GM20431 (cell line): ENCODE results near the gene FNDC3B.

Source experiments
- in situ Hi-C: fragments of 300-500 bp; cut with MseI, MboI; formaldehyde crosslinking; loops from one replicate; pipeline ENCODE4 v1.15.0; 2020; ENCODE audit warnings: low sequenced_read_pairs; ENCODE audit not compliant: unreplicated experiment

Gene FNDC3B

DNA sequence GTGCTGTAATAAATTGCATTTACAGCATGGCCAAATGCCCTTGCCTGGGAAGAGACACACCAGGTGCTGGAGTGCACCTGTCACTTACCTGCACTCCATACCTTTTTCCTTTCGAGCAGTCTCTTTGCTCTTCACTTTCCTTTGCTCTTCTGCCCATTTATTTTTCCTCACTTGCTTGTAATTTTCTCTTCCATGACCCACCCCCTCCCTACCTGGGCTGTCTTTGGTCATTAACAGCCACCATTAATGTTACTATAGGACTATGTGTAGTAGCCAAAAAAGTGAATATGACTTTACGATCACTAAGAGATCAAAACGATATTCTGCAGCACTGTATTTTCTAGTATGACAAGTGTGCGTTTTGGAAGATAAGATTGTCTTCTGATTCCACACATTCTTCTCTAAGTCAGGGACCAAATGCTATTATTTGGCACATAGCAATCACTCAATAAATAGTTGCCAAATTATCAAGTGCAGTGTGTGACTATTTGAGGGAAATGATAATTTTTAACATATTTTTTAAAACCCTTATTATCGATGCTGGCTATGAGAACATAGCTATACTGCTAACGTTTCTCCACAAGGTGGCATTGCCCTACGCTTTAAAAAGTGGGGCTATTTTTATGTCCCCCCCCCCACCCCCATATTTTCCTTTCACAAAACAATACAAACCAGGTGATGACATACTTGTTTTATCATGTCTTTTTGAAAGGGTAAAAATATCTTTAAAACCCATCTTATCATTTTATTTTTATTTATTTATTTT lies 294.5 kb downstream of the FNDC3B start:
- in situ Hi-C loops = loop anchor here (25.0 kb wide), 1 partner anchor 328 kb away; no protein-coding TSS in a partner anchor

- in situ Hi-C loops = loop anchor here (25.0 kb wide), 1 partner anchor 328 kb away; no protein-coding TSS in a partner anchor
Observed at GRCh38 chr3:172334671-172335207, 295.4 kb downstream of the FNDC3B start.

GRCh38 chr3:172339892-172340291 lies 300.5 kb downstream of the FNDC3B start:
- in situ Hi-C loops = loop anchor here (25.0 kb wide), 1 partner anchor 322 kb away; no protein-coding TSS in a partner anchor

- in situ Hi-C loops = loop anchor here (25.0 kb wide), 1 partner anchor 322 kb away; no protein-coding TSS in a partner anchor
Observed at GRCh38 chr3:172340583-172340982, 301.2 kb downstream of the FNDC3B start.

GRCh38 chr3:172341482-172342059 lies 302.2 kb downstream of the FNDC3B start:
- in situ Hi-C loops = loop anchor here (25.0 kb wide), 1 partner anchor 321 kb away; no protein-coding TSS in a partner anchor

DNA sequence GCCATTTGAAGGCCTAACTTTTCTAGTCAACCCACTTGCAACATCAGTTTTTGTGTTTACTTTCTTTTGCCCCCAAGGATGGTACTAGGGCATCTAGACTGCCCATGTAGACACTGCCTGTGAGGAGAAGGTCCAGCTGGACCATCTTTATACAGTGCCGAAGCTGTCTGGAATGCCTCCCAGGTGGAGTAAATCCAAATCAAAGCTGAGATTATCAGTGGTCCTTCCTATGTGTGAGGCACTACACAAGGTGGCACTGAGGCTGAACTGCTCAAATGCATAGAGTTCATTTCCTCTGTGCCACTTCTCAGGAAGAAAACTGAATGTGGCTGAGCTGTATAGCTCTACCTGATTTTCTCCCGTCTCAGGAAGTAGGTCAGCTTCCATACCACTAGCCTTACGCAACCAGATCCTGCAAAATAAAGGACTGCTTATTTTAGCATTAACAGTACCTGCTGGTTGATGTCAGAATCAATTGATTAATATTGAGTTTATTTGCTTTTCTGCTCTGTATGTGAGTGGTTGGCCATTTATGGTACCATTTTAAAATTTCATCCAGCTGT lies 302.8 kb downstream of the FNDC3B start:
- in situ Hi-C loops = loop anchor here (25.0 kb wide), 1 partner anchor 320 kb away; no protein-coding TSS in a partner anchor

GRCh38 chr3:172343117-172343516 lies 303.7 kb downstream of the FNDC3B start:
- in situ Hi-C loops = loop anchor here (25.0 kb wide), 1 partner anchor 319 kb away; no protein-coding TSS in a partner anchor

DNA sequence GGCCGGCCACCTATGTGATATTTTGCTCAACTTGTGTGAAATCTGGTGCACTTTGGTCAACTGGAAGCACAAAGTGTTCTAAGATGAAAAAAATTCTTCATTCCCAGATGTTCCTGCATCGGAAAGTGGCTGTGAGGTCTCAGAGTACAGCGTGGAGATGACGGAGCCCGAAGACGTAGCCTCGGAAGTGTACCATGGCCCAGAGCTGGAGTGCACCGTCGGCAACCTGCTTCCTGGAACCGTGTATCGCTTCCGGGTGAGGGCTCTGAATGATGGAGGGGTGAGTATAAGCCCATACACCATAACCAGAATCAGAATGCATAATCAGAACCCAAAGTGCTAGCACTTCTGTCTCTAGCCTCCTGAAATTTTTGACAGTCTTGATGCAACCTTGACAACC lies 304.6 kb downstream of the FNDC3B start:
- in situ Hi-C loops = loop anchor here (25.0 kb wide), 1 partner anchor 318 kb away; no protein-coding TSS in a partner anchor

- in situ Hi-C loops = loop anchor here (25.0 kb wide), 1 partner anchor 316 kb away; no protein-coding TSS in a partner anchor
Observed at GRCh38 chr3:172346161-172346560, 306.8 kb downstream of the FNDC3B start.

DNA sequence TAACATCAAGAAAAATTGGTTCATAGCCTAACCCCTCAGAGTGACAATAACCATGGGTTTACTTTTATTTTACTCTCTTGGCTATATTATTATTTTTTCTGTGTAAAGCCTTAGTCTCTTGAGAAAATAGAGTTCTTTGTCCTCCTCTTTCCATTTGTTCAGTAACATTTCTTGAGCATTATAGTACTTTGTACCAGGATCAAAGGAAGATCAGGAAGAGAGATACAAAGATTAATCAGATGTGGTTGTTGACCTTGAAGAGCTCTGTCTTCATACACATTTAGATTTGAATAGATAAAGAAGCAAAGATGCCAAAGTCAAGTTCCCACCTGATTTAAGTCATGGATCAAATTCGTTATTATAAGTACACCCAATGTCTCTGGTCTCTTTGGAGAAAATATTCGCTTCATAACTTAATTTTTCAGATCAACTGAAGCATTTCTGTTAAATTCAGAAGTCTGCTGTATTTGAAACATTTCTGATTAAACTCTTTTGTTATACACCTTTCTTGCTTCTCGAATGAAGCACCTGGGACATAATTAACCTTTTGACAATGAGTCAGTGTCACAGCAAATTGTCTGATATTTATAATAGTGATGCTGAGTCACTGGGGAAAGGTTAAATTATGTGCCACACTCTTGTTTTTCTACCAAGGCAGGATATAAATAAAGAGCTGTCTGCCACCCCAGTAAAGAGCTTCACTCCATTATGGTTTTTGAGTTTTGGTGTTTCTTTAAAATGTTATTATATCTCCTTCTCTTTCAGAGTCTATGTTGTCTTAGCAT lies 308.7 kb downstream of the FNDC3B start:
- in situ Hi-C loops = loop anchor here (25.0 kb wide), 1 partner anchor 314 kb away; no protein-coding TSS in a partner anchor

- in situ Hi-C loops = no loop called here
Observed at GRCh38 chr3:172351895-172352466, 312.6 kb downstream of the FNDC3B start.

DNA sequence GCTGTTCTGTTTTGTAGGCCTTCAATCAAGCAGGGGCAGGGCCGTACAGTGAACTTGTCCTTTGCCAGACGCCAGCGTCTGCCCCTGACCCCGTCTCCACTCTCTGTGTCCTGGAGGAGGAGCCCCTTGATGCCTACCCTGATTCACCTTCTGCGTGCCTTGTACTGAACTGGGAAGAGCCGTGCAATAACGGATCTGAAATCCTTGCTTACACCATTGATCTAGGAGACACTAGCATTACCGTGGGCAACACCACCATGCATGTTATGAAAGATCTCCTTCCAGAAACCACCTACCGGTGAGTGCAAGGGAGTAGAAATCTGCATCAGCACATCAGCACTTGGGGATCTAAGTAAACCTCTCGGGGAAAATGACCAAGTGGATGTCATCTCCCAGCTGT lies 313.4 kb downstream of the FNDC3B start:
- in situ Hi-C loops = no loop called here

- in situ Hi-C loops = no loop called here
Observed at GRCh38 chr3:172354931-172355499, 315.6 kb downstream of the FNDC3B start.

- in situ Hi-C loops = no loop called here
Observed at GRCh38 chr3:172355836-172356235, 316.5 kb downstream of the FNDC3B start.

- in situ Hi-C loops = no loop called here
Observed at GRCh38 chr3:172356427-172356826, 317.0 kb downstream of the FNDC3B start.

GRCh38 chr3:172357850-172358754 lies 318.7 kb downstream of the FNDC3B start:
- in situ Hi-C loops = no loop called here

DNA sequence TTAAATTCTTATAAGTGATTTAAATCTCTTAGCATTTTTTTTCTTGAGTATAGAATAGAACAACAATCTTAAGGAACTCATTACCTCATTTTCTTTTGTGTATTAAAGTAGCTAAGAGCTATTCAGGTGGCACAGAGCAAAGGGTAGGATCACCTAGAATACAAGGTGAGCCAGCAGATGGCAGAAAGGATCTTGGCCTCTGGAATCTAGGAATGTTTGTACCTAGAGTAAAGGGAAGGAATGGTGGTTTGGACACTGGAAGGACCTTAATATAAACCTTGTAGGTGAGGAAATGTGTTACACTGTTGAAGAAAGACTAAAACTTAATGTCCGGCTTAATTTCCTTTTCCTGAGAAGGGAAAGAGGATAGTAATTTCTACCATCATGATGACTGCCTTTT lies 319.9 kb downstream of the FNDC3B start:
- in situ Hi-C loops = no loop called here

DNA sequence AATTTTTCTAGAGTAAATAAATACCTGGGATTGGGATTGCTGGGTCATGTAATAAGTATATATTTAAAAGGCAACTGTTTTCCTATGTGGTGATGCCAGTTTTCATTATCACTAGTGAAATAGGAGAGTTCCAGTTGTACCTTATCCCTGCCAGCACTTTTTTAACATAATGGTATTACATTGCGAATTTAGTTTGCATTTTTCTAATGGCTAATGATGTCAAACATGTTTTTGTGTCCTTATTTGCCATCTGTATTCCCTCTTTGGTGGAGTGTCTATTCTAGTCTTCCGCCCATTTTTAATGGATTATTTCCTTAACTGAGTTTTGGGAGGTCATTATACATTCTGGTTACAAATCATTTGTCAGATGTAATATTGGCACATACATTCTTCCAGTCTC lies 320.6 kb downstream of the FNDC3B start:
- in situ Hi-C loops = no loop called here
